HG03103 (cell line): ENCODE data around the gene ATG5.
A peak's percentile ranks its signal among the peaks of the same experiment; 100 is the strongest.

Source experiments
- ATAC-seq: cut with Tn5 transposase; IDR thresholded peaks from one replicate; pipeline ENCODE4 v1.9.1; 2021; ENCODE audit warnings: low read depth; ENCODE audit not compliant: unreplicated experiment

Gene ATG5

DNA sequence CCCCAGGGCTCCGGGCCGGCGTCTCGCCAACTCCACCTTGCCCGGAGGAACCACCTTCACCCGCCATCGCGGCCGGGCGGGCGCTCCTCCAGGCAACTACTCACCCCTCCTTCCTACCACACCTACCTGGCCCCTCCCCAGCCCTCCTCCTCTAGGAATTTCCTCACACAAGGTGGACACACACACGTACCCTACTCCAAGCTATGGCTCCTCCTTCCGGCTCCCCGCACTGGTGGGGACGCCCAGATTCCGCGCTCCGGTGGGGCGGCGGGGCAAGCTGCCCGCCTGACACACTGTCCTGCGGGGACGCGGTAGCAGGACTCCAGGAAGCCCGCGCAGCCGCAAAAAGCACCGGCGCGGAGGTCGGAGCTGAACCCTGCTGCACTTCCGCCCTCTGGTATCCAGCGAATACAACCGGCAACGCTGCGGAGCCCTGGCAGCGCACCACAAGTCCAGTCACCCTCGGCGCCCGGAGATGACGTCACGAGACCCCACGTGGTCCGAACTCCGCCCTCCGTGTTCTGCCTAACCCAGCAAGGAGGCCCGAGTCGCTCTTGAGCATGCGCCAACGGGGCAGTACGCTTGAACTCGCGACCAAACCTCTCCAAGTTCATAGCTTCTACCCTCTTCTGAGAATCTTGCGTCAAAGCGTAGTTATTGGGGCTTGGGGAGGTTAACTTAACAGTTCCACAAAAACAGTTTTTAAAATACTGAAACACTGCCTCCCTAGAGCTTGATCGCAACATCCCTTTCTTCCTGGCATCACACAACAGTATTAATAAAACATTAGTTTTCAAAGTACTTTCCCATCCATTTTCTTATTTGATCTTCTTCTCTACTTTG, at the start of gene ATG5:
ATG5 (minus strand) TSS at position 425 of the 843 bp plus-strand sequence. CDS start 9,552 bp downstream, outside the sequence.
- ATAC-seq = peak; percentile 93

DNA sequence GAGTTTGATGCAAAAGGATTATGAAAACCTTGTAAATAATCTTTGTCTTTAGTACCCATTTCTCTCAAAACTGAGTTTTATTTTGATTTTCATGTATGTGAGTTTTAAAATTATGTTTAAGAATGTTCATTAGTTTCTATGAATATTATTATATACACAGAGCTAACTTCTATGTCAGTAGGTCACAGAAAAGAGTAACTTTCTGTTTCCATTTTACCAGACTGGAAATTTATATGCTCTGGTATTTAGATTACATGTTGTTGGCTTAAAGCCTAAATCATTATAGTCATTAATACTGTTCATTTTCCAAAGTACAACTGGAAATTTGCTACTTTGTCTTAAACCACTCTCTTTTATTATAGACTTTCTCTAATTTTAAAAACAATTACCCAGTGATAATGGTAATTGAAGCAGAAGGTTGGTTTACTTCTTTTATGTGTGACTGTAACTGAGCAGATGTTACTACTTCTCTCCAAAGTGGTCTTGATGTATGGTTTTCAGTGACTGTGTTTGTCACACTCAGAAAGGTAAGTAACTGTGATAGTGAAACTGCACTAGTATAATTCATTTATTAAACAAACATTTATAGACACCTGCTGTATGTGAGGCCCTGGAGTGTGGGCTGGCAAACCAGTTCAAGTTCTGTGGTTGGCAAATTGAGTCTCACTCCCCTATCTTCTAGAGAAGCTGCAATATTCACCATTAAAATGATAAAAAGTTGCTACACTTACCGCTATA, 48.1 kb upstream of the ATG5 start:
- no peak for ATAC-seq

DNA sequence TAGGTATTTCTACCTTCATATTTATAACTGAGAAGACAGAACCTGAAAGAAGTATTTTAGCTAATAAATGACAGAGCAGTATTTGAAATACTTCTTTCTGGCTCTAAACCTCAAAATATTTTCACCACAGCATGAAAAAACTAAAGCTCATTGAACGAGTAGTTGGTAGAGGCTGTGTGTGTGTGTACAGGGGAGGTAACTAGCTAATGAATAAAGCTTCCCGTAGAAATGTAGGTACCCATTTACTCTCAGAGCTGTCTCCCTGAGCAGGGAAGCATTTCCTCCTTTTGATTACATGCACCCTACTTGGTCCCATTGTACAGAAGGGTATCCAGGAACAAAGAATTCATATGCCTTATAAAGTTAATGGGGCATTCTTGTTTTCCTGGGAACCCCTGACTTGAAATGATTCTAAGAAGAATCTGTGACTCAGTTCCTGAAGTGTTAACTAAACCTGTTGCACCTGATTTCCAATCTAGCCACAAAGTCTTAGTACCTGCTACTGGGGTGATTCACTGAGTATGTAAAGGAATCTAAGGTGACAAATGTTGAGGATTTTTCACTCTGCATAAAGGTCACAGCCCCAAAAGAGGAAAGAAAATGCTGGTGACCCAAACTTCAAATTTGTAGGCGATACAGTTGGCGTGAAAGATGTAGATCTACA, 47.4 kb upstream of the ATG5 start:
- no peak for ATAC-seq

DNA sequence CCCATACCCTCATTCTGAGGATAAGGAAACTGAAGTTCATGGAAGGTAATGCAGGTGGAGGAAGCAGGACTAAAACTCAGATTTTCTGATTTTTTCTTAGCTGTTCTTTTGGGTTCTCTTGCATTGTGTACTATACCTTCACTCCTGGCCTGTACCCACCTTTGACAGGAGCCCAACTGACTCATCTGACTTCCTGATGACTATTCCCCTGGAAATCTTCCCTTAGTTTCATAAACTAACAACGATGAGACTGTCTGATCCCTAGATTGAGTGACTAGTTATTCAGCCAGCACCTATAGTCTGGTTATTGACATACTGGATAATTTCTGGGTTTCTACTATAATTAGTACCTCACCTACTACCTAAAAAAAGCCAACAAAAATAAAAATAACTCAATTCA, 45.1 kb upstream of the ATG5 start:
- no peak for ATAC-seq

DNA sequence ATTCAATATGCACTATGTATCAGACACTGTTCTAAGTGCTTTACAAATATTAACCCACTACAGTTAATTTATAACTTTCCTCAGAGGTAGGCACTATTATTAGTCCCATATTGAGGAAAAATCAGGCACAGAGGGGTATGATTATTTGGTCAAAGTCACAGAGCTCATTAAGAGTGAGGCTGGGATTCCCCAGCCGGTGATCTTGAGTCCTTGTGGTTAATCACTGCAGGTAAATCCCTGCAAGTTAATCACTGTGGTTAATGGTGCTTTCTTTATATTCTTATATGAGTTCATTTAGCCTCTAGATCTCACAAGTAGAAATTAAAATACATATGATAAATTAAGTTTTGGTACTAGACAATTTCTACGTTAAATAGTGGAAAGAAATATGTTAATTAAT, 44.2 kb upstream of the ATG5 start:
- no peak for ATAC-seq

DNA sequence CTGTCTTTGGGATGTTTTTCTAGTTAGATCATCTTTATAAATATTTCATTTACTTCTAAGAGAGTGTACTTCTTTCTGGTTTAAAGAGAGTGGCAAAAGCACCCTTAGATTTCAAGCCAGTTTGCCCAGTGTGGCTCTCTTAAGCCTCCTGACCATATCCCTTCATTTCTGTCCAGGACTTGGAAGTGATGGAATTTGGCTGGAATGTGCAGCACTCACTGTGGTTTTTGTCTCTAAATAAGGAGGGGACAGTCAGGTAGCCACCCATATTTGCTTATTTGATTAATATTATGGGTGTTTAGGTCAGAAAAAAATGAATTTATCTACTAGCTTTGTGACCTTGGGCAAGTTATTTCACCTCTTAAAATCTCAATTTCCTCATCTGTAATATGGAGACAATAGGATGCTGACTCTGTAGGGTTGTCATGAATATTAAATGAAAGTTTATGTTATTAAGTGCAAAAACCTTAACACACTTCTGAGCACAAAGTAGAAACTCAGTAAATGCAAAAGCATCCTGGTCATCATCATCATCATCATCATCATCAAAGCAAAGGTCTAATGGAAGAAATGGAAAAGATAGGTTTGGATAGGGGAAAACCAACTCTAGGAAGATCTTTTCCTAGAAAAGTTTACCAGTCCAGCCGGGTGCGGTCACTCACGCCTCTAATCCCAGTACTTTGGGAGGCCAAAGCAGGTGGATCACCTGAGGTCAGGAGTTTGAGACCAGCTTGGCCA, 38.0 kb upstream of the ATG5 start:
- no peak for ATAC-seq

DNA sequence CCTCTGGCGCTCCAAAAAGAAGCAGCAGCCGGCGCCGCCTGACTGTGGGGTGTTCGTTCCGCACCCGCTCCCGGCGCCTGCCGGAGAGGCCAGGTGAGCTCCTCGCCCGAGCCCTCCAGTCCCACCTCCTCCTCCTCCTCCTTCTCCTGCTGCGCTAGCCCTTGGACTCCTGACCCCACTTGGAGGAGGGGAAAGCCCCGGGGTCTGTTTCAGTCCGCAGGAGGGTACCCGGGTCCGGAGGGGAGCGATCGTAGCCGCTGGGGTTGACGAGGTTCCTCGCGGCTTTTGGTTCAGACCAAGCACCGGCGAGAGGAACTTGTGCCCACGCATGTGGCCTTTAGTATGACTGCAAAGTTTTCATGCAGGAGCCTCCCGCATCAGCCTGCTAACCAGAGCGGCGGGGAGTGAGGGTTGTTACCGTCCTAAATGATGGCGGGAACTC, 35.5 kb upstream of the ATG5 start:
- ATAC-seq = no peak

DNA sequence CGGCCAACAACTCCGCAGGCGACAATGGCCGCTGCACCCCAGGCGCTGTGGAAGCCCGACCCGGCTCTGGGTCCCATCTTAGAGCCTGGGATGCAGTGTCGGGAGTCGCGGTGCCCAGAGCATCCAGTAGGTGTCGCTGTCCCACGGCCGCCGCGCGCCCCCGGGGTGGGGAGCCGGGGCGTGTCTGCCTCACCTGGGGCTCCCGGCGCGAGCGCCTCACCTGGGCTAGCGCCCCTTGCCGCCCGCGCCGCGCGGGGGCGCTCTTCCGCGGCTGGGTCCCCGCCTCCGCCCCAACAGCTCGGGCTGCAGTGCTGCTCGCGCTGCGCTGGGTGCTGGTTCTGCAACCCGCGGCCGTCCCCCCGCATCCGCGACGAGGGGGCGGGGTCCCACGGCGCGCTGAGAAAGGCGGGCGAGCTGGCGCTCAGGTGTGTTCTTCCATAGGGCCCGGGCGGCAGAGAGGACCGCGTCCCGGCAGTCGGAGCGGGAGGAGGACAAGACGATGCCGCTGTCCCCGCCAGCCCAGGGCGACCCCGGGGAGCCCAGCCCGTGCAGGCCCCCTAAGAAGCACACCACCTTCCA, 34.9 kb upstream of the ATG5 start, which contains the start of gene CRYBG1:
CRYBG1 (plus strand) TSS at position 308 of the 579 bp plus-strand sequence; CDS start at position 500, 192 bp downstream.
- no peak for ATAC-seq

DNA sequence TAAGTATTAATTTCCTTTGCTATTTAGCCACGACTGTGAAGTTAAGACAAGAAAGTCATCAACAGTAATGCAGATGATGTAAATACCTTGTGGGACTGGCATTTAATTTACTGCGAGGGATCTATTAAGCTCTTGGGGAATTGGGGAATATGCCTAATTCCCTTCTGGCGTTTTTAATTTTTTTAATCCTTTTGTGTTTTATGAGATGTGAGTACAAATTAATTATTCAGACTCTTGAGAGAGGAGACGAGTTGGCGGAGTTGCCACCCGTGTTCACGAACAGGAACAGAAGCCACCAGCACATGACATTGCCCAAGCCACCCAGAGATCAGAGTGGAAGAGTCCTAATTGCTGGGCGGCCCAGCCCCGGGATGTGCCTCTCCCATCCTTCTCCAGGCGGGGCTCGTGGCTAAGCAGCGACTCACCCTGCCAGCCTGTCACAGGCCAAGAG, 34.4 kb upstream of the ATG5 start:
- ATAC-seq = no peak

DNA sequence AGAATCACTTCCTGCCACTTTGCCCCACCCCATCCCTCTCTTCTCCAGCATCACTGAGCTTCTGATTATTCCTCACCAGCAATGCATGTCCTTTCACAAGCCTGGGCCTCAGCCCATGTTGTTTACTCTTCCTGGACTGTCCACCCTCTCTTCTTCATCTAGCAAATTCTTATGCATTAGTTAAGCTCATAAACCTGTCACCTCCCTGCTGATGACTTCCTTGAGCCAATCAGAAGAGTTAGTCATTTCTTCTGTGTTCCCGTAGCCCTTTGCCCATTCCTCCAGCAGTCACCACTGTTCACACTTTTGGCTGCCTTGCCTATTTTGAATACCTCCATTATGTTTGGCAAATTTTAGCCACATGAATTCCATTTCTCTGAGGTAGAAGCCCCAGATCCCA, 30.8 kb upstream of the ATG5 start:
- ATAC-seq = no peak

DNA sequence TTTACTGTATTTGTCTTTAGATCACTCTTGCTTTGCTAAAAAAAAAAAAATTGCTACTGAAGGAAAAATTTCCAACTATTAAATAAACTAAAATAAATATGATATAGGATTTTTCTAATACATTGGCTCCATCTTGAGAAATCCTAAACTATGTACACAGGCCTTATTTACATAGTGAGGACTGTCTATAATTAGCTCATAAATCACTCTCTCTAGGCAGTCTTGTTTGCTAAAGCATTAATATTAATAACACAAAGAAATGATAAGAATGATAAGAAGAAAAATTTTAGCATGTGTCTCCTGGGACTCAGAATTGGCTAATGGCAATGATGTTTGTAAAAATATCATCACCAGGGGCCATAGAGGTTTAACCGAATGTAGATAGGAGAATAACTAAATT, 21.7 kb upstream of the ATG5 start:
- ATAC-seq = no peak

DNA sequence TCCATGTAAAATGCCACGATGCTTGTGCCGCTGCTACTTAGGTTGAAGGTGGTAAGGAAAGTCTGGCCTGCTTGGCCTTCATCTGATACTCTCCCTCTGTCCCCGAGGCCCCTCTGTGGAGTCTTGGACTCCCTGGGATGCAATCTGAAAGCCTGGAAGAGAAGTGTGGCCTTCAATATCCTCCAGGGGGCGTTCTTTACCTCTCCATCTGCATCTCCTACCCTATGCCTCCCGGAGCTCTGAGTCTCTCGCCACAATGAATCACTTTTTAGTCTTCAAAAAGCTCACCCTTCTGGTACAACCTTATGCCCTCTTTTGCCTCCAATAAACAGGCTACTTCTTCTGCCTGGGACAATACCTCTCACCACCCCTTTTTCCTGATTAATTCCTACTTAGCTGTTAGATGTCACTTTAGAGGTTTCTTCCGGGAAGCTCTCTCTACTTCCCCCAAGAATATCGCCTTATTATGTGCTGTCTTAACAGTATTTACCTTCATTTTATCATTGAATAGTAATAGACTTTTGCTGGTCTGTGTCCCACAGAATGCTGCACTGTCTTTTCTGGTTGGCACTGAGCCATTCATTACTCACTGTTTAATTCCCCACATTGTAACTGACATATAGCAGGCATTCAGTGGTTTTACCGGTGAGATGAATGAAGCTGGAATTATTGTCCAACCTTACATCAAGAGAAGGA, 13.9 kb upstream of the ATG5 start:
- no peak for ATAC-seq

DNA sequence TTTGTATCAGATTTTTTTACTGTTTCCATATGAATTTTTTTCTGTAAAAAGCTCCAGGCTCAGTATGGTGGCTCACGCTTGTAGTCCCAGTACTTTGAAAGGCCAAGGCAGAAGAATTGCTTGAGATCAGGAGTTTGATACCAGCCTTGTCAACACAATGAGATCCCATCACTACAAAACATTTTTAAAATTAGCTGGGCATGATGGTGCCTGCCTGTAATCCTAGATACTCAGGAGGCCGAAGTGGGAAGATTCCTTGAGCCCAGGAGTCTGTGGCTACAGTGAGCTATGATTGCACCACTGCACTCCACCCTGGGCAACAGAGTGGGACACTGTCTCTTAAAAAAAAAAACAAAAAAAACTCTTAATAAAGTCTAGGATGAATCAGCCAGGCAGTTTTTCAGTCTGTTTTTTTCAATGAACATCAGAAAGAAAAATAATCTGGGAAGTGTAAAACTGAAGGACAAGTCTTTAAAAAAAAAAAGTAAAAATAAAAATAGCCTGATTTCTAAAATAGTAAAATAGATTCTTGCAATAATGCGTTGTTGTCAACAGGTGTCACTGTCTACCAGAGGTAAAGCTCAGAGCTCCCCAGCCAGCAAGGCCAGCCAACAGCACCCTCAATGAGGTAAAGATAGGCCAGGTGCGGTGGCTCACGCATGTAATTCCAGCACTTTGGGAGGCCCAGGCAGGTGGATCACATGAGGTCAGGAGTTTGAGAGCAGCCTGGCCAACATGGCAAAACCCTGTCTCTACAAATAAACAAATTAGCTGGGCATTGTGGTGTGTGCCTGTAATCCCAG, 9.3 kb upstream of the ATG5 start:
- ATAC-seq = no peak

DNA sequence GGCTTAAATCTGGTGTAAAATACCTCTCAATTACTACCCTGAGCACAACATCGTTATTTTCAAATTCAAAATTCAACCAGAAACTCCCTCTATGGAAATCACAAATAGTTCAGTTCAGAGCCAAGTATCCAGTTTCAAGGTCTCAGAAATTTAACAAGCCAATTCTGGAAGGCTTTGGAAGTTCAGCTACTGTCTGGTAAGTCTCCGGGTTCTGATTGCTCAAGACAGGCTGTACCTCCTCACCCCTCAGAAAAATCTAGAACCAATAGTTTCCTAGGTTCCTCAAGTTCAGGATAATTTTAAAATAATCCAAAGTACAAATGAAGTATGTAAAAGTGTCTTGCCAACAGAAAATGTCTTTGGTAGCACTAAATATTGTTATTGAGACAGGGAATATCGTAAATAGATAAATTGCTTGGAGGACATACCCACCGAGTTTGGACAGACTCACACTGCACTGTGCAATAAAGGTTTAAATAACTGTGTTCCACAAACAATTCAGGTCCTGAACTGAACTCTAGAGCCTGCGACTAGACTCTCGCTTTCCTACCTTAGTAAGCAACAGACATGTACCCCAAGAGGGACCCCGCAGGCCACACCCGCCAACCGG, 729 bp downstream of the ATG5 start:
- ATAC-seq = no peak

DNA sequence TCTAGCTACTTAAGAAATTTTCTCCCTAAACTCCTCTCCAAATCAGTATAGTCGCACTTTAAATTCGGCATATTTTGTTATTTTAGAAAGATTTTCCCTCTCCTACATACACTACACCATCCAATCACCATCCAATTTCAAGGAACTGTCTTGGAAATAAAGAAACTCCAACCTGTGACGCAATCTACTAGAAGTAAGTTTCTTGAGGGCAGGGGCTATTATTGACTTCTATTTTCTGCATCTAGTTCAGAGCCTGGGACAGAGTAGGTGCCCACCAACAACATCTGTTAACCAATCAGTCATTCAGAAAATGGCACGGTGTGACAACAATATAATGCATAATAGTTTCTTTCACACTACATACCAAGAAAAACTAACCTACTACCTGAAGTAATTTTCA, 3.6 kb downstream of the ATG5 start:
- no peak for ATAC-seq

DNA sequence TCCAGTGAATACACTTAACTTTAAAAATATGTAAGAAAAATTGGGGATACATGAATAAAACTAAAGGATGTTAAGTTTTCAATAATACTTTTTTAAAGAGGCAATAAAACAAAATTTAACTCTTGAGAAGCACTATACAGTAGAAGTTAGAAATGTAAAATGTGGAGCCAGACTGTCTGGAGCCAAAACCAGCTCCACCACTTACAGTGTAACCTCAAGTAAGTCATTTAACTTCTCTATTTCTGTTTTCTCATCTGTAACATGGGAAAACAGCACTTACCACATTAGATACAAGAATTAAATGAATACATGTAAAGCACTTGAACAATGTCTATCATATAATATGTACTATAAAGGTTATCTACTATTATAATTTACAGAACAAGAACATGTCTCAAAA, 6.7 kb downstream of the ATG5 start:
- ATAC-seq = no peak

DNA sequence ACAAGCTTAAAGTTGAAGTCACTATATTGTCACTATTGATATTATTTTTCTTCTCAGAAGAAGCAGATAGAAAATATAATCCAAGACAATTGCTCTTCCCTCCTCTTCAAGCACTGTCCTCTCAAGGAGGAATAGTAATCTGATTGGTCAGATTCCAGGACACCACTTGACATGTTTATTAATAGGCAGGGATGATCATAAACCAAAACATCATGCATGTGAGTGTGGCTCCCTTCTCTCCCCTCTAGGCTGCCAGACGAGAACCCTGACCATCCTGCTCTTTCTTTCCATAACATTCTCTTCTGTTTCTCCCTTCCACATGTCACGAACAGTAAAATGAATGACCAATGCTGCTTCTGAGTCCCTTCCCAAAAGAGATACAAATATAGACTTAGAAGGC, 7.5 kb downstream of the ATG5 start:
- ATAC-seq = no peak

DNA sequence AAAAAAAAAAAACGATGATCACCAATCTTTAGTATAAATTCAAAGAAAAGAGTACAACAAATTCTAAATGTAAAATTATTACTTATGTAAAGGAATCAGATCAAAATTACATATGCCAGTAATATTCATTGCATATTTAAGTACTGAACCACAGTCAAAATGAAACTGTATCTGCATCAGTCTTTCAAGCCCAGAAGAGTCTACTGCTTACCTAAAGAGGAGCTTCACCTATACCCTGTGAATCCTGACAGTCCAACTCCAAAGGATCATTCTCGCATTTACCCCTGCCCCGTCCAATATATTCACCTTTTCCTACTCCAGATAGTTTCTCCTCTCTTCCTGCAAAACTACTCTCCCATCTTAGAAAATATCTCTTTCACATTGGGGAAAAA, 9.2 kb downstream of the ATG5 start:
- ATAC-seq = no peak
